K562 (cell line): ENCODE data around the gene CIAO2B. TPM values are rescaled to one million over a fixed set of nuclear protein-coding genes. Genes with fewer than 3 reads are reported as not detected.

Source experiments
- CAMTA2 ChIP-seq: fragments of 250-450 bp; sonication (Bioruptor Pico); conservative IDR thresholded peaks from 2 replicates; pipeline ENCODE4 v1.5.1; 2022
- CCNT2 ChIP-seq: IDR thresholded peaks from 2 replicates; pipeline ENCODE4 v1.6.1; 2011; ENCODE audit warnings: borderline replicate concordance, low read depth, mild to moderate bottlenecking, moderate library complexity, mixed read lengths, low read length; ENCODE audit not compliant: insufficient read length; ENCODE audit errors: extremely low read depth
- DNMT1 ChIP-seq: fragments of 450-650 bp; IDR thresholded peaks from 2 replicates; pipeline ENCODE4 v1.6.1; 2016; ENCODE audit warnings: antibody characterized with exemption, mild to moderate bottlenecking
- ETV5 ChIP-seq: sonication (generic); formaldehyde crosslinking; IDR thresholded peaks from 2 replicates; pipeline ENCODE4 v1.4.0; 2020; ENCODE audit warnings: low read depth, mild to moderate bottlenecking, missing genetic modification reagents
- MAFK ChIP-seq: IDR thresholded peaks from 2 replicates; pipeline ENCODE4 v1.6.1; 2011; ENCODE audit warnings: low read length, improper control_type of control experiment
- RBFOX2 ChIP-seq: fragments of 200-400 bp; formaldehyde crosslinking; IDR thresholded peaks from 2 replicates; pipeline ENCODE4 v1.6.1; 2017; ENCODE audit warnings: low read depth, mild to moderate bottlenecking, low read length, moderate library complexity
- ZNF507 ChIP-seq: conservative IDR thresholded peaks from 2 replicates; pipeline ENCODE4 v1.6.1; 2017; ENCODE audit warnings: missing genetic modification characterization, missing compliant biosample characterization
- polyA plus RNA-seq, 8 experiments: library from polyadenylated mRNA; depleted of rRNA in 4 of 8; stranded (reverse) in 5 of 8; unstranded in 3 of 8; fragments of >200 nt; fragmentation: Nextera tagmentation in 2 of 8; fragmentation: Illumina TruSeq in 1 of 8; extraction: Ambion mirVana in 2 of 8; extraction: Trizol in 1 of 8; gene quantifications; 2 replicates each; pipeline versions ENCODE4 v1.2.1 to v1.2.3, GENCODE V29; 2011 to 2014; ENCODE audit warnings: inconsistent platforms in 1 of 8, missing spikeins in 1 of 8
- total RNA-seq, 7 experiments: library from RNA; depleted of rRNA in 6 of 7; stranded (reverse); fragments of >200 nt in 6 of 7; fragmentation: Illumina TruSeq in 2 of 7; extraction: Trizol in 2 of 7; gene quantifications; 2 replicates each; pipeline versions ENCODE4 v1.2.1 to v1.2.3, GENCODE V29; 2011 to 2021; ENCODE audit warnings: low replicate concordance in 1 of 7
- TF ChIP-seq, protein P1 (sequence below): sonication (generic); formaldehyde crosslinking; IDR thresholded peaks from 2 replicates; pipeline ENCODE4 v1.8.1; 2023; ENCODE audit warnings: mild to moderate bottlenecking, missing genetic modification reagents
- TF ChIP-seq, protein P2 (sequence below): fragments of 250-450 bp; sonication (Bioruptor Pico); IDR thresholded peaks from 2 replicates; pipeline ENCODE4 v1.5.0; 2020; ENCODE audit warnings: mild to moderate bottlenecking
- TF ChIP-seq, protein P3 (sequence below): fragments of 450-650 bp; IDR thresholded peaks from one replicate; pipeline ENCODE4 v1.6.1; 2018; ENCODE audit warnings: mild to moderate bottlenecking, moderate library complexity; ENCODE audit not compliant: partially characterized antibody
- TF ChIP-seq, protein P4 (sequence below), 2 experiments: fragments of 450-650 bp; formaldehyde crosslinking in 1 of 2; IDR thresholded peaks; 2 replicates each; pipeline versions ENCODE4 v1.4.0 to v1.6.1; 2014 to 2020; ENCODE audit warnings: mild to moderate bottlenecking in 2 of 2, borderline replicate concordance in 1 of 2, low read depth in 1 of 2

Gene CIAO2B
- total and polyA plus RNA-seq, 9 of the 15 experiments (the other 6 are each of a cell fraction or from before 2014, with no cell fraction given), result 86.8 to 182 (median 113) TPM

DNA sequence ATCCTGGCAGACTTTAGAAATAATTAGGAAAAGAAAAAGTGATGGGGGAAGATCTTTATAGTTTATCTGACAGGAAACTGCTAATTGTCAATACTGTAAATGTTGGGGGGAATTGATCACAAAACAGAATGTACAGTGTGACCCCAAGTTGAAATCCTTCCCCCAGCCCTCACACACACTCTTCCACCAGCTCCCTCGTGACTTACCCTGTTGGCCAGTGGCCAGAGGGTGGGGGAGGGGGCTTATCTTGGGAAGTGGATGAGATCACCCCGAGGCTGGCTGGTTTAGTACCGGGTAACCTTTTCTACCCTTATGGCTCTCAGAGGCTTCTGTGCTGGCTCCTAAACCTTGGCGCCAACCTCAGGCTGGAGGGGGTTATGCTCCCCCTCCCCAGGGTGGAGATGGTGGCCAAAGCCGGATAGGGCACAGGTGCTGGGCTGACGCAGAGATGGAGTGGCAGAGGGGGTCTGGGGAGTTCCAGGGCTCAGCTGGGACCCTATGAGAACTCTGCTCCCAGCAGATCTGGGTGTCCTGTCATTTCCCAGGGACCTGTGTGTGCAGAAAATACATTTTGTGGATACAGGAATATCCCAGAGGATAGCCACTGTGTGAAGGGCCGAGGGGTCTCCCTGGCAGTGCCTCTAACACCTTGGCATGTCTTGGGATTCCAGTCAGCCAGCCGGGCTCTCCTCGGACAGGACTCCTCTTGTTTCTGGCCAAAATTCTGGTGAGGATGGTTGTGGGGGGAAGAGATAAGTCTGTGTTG is 34.1 kb downstream of the CIAO2B start (continued):
- TF ChIP-seq, protein P1, sequence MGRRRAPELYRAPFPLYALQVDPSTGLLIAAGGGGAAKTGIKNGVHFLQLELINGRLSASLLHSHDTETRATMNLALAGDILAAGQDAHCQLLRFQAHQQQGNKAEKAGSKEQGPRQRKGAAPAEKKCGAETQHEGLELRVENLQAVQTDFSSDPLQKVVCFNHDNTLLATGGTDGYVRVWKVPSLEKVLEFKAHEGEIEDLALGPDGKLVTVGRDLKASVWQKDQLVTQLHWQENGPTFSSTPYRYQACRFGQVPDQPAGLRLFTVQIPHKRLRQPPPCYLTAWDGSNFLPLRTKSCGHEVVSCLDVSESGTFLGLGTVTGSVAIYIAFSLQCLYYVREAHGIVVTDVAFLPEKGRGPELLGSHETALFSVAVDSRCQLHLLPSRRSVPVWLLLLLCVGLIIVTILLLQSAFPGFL (CRISPR knock-in tag), result peak; percentile 43; the same call in 1 of the 2 replicates
- peak; percentile 78 for TF ChIP-seq RBFOX2
- no peak for TF ChIP-seq DNMT1
- TF ChIP-seq MAFK, result no peak
- TF ChIP-seq, protein P2, sequence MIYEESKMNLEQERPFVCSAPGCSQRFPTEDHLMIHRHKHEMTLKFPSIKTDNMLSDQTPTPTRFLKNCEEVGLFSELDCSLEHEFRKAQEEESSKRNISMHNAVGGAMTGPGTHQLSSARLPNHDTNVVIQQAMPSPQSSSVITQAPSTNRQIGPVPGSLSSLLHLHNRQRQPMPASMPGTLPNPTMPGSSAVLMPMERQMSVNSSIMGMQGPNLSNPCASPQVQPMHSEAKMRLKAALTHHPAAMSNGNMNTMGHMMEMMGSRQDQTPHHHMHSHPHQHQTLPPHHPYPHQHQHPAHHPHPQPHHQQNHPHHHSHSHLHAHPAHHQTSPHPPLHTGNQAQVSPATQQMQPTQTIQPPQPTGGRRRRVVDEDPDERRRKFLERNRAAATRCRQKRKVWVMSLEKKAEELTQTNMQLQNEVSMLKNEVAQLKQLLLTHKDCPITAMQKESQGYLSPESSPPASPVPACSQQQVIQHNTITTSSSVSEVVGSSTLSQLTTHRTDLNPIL (CRISPR knock-in tag), result no peak
- TF ChIP-seq ZNF507, result no peak
- TF ChIP-seq, protein P3, sequence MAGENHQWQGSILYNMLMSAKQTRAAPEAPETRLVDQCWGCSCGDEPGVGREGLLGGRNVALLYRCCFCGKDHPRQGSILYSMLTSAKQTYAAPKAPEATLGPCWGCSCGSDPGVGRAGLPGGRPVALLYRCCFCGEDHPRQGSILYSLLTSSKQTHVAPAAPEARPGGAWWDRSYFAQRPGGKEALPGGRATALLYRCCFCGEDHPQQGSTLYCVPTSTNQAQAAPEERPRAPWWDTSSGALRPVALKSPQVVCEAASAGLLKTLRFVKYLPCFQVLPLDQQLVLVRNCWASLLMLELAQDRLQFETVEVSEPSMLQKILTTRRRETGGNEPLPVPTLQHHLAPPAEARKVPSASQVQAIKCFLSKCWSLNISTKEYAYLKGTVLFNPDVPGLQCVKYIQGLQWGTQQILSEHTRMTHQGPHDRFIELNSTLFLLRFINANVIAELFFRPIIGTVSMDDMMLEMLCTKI, result no peak
- TF ChIP-seq CCNT2, result no peak
- TF ChIP-seq ETV5 (CRISPR knock-in tag), result no peak
- TF ChIP-seq CAMTA2 (CRISPR knock-in tag), result no peak
- TF ChIP-seq, protein P4, sequence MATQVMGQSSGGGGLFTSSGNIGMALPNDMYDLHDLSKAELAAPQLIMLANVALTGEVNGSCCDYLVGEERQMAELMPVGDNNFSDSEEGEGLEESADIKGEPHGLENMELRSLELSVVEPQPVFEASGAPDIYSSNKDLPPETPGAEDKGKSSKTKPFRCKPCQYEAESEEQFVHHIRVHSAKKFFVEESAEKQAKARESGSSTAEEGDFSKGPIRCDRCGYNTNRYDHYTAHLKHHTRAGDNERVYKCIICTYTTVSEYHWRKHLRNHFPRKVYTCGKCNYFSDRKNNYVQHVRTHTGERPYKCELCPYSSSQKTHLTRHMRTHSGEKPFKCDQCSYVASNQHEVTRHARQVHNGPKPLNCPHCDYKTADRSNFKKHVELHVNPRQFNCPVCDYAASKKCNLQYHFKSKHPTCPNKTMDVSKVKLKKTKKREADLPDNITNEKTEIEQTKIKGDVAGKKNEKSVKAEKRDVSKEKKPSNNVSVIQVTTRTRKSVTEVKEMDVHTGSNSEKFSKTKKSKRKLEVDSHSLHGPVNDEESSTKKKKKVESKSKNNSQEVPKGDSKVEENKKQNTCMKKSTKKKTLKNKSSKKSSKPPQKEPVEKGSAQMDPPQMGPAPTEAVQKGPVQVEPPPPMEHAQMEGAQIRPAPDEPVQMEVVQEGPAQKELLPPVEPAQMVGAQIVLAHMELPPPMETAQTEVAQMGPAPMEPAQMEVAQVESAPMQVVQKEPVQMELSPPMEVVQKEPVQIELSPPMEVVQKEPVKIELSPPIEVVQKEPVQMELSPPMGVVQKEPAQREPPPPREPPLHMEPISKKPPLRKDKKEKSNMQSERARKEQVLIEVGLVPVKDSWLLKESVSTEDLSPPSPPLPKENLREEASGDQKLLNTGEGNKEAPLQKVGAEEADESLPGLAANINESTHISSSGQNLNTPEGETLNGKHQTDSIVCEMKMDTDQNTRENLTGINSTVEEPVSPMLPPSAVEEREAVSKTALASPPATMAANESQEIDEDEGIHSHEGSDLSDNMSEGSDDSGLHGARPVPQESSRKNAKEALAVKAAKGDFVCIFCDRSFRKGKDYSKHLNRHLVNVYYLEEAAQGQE (IDR thresholded peaks at IDR 0.05; ENCODE audit: borderline replicate concordance), result peak; percentile 54; the same call in 1 of the 2 replicates
- TF ChIP-seq, protein P4 (CRISPR knock-in tag; IDR thresholded peaks at IDR 0.05; ENCODE audit: low read depth), result no peak
